Activated CD8-positive, alpha-beta T cell treated with anti-CD3 and anti-CD28 coated beads for 36 hours (primary cell): Measurements from ENCODE around the gene AGBL1. TPM values are rescaled to one million over a fixed set of nuclear protein-coding genes. Genes with fewer than 3 reads are reported as not detected.

Experiments used
- ATAC-seq: fragments of 200-7000 bp; cut with Tn5 transposase; one replicate; pipeline ENCODE4 v1.10.0; 2021; ENCODE audit warnings: mild to moderate bottlenecking, moderate library complexity
- CTCF ChIA-PET: fragments of 350-600 bp; sonication (Branson Sonifier 250); formaldehyde crosslinking; loops from one replicate; lab custom pipeline; 2021; ENCODE audit warnings: antibody characterized with exemption; lab: Charles Lee
- POLR2A ChIA-PET: fragments of 350-600 bp; sonication (Branson Sonifier 250); formaldehyde crosslinking; loops from one replicate; lab custom pipeline; 2021; ENCODE audit warnings: antibody characterized with exemption; lab: Charles Lee
- DNase-seq: peaks from one replicate; pipeline ENCODE4 v3.0.0-alpha.2; 2020
- H3K27ac Mint-ChIP-seq: one replicate; pipeline ENCODE4 v1.8.0; 2021; ENCODE audit warnings: mild to moderate bottlenecking, mixed read lengths
- H3K27me3 Mint-ChIP-seq: one replicate; pipeline ENCODE4 v1.8.0; 2021; ENCODE audit warnings: mixed read lengths
- H3K36me3 Mint-ChIP-seq: one replicate; pipeline ENCODE4 v1.8.0; 2021; ENCODE audit warnings: low read depth, mixed read lengths
- H3K4me1 Mint-ChIP-seq: one replicate; pipeline ENCODE4 v1.8.0; 2021; ENCODE audit warnings: low read depth, mixed read lengths
- H3K4me3 Mint-ChIP-seq: one replicate; pipeline ENCODE4 v1.8.0; 2021; ENCODE audit warnings: mild to moderate bottlenecking, moderate library complexity, mixed read lengths
- H3K9me3 Mint-ChIP-seq: one replicate; pipeline ENCODE4 v1.8.0; 2021; ENCODE audit warnings: mixed read lengths
- intact Hi-C: fragments of 100-400 bp; cut with micrococcal nuclease; formaldehyde crosslinking; loops from one replicate; pipeline ENCODE4 v1.10.0; 2022
- total RNA-seq, 2 experiments: library from RNA; stranded (reverse); gene quantifications; one replicate each; pipeline ENCODE4 v1.2.3, GENCODE V29; 2021
- TF ChIP-seq, protein P1 (sequence below): fragments of 200-600 bp; IDR thresholded peaks from one replicate; pipeline ENCODE4 v1.8.0; 2022; ENCODE audit warnings: antibody characterized with exemption, mild to moderate bottlenecking

AGBL1 gene
- total RNA-seq, 2 experiments from 2014 or later, result not detected

GRCh38 chr15:86392874-86393273 is 313.2 kb downstream of the AGBL1 start:
- intact Hi-C loops, result no loop called here
- Mint-ChIP-seq H3K36me3 (no peaks in the 10 kb centered on the region), H3K27ac (no peak overlapping the region), H3K9me3 (no peaks in the 10 kb centered on the region), H3K4me1 (no peaks in the 10 kb centered on the region), H3K27me3 (peaks cover 5% of the 10 kb centered on the region), H3K4me3 (no peak overlapping the region)
- ChIA-PET CTCF (no interaction called here), POLR2A (no interaction called here)
- no peak for DNase-seq
- TF ChIP-seq, protein P1, sequence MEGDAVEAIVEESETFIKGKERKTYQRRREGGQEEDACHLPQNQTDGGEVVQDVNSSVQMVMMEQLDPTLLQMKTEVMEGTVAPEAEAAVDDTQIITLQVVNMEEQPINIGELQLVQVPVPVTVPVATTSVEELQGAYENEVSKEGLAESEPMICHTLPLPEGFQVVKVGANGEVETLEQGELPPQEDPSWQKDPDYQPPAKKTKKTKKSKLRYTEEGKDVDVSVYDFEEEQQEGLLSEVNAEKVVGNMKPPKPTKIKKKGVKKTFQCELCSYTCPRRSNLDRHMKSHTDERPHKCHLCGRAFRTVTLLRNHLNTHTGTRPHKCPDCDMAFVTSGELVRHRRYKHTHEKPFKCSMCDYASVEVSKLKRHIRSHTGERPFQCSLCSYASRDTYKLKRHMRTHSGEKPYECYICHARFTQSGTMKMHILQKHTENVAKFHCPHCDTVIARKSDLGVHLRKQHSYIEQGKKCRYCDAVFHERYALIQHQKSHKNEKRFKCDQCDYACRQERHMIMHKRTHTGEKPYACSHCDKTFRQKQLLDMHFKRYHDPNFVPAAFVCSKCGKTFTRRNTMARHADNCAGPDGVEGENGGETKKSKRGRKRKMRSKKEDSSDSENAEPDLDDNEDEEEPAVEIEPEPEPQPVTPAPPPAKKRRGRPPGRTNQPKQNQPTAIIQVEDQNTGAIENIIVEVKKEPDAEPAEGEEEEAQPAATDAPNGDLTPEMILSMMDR, result no peak
- no peak for ATAC-seq

DNA sequence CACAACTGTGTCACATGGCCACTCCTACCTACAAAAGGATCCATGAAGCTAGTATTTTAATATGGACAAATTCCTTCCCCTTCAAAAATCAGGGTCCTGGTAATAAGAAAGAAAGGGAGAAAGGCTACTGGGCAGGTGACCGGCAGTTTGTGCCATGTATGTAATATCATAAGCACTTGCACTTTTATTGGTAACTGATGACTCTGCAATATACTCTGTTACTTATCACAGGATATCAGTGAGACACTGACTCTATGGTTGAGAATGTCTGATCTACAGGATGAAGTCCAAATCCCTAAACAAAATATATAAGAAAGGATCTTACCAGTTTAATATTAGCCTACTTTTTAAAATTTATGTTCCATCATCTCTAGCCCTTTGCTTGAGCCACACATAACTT is 315.2 kb downstream of the AGBL1 start:
- TF ChIP-seq, protein P1, result no peak
- intact Hi-C loops, result no loop called here
- DNase-seq (no peak), ATAC-seq (no peak)
- no peaks in the 10 kb centered on the region for H3K4me1 Mint-ChIP-seq
- peaks cover 2% of the 10 kb centered on the region for H3K27me3 Mint-ChIP-seq
- no peaks in the 10 kb centered on the region for H3K9me3 Mint-ChIP-seq
- POLR2A ChIA-PET, result no interaction called here
- H3K27ac Mint-ChIP-seq, result no peak overlapping the region
- H3K4me3 Mint-ChIP-seq, result no peak overlapping the region
- CTCF ChIA-PET, result no interaction called here
- H3K36me3 Mint-ChIP-seq, result no peaks in the 10 kb centered on the region

GRCh38 chr15:86399041-86399954 is 319.6 kb downstream of the AGBL1 start:
- no peak overlapping the region for H3K27ac Mint-ChIP-seq
- intact Hi-C loops, result no loop called here
- no peak overlapping the region for H3K4me3 Mint-ChIP-seq
- POLR2A ChIA-PET, result interaction anchor here (0.6 kb wide), 1 partner anchor 19 kb away, joined by 3 read pairs; no protein-coding TSS in a partner anchor
- TF ChIP-seq, protein P1, result no peak
- CTCF ChIA-PET, result interaction anchor here (0.7 kb wide), 1 partner anchor 416 kb away, joined by 3 read pairs; no protein-coding TSS in a partner anchor
- ATAC-seq (no peak), DNase-seq (no peak)
- H3K36me3 Mint-ChIP-seq, result no peaks in the 10 kb centered on the region
- H3K27me3 Mint-ChIP-seq, result peaks cover 2% of the 10 kb centered on the region
- no peaks in the 10 kb centered on the region for H3K4me1 Mint-ChIP-seq
- H3K9me3 Mint-ChIP-seq, result no peaks in the 10 kb centered on the region

GRCh38 chr15:86403221-86403620 is 323.6 kb downstream of the AGBL1 start:
- Mint-ChIP-seq H3K4me3 (no peak overlapping the region), H3K36me3 (no peaks in the 10 kb centered on the region), H3K9me3 (no peaks in the 10 kb centered on the region), H3K27me3 (no peaks in the 10 kb centered on the region), H3K27ac (no peak overlapping the region), H3K4me1 (no peaks in the 10 kb centered on the region)
- intact Hi-C loops, result no loop called here
- ChIA-PET POLR2A (no interaction called here), CTCF (no interaction called here)
- ATAC-seq (no peak), DNase-seq (no peak)
- TF ChIP-seq, protein P1, result no peak

- Mint-ChIP-seq H3K36me3 (no peaks in the 10 kb centered on the region), H3K9me3 (no peaks in the 10 kb centered on the region), H3K4me1 (no peaks in the 10 kb centered on the region), H3K27ac (no peak overlapping the region), H3K27me3 (no peaks in the 10 kb centered on the region), H3K4me3 (no peak overlapping the region)
- DNase-seq, result no peak
- ATAC-seq, result no peak
- intact Hi-C loops, result no loop called here
- ChIA-PET CTCF (no interaction called here), POLR2A (no interaction called here)
- TF ChIP-seq, protein P1, result no peak
Observed at GRCh38 chr15:86403914-86404583, 324.4 kb downstream of the AGBL1 start.
